H1 (cell line): ENCODE measurements around the gene IL19. TPM values are rescaled to one million over a fixed set of nuclear protein-coding genes. Genes with fewer than 3 reads are reported as not detected.

ENCODE experiments used
- CTCF ChIA-PET: fragments of 300-600 bp; sonication (Branson Sonifier 250); formaldehyde crosslinking; loops from one replicate; lab custom pipeline; 2021; ENCODE audit not compliant: partially characterized antibody; lab: Charles Lee
- POLR2A ChIA-PET: fragments of 300-600 bp; sonication (Branson Sonifier 250); formaldehyde crosslinking; loops from one replicate; lab custom pipeline; 2021; ENCODE audit warnings: inconsistent platforms; ENCODE audit not compliant: partially characterized antibody; lab: Charles Lee
- DNase-seq, 2 experiments: peaks; one replicate each; pipeline versions ENCODE4 v3.0.0 to v3.0.0-alpha.2; 2010 to 2022; ENCODE audit warnings: low spot score in 2 of 2, low read depth in 1 of 2, mixed read lengths in 1 of 2
- FAIRE-seq: peaks from 2 replicates; lab custom pipeline; 2011; peaks lifted over from hg19 to GRCh38; lab: Jason Lieb, UNC
- H2AFZ ChIP-seq: 2 replicates; pipeline ENCODE4 v1.8.1; 2012; ENCODE audit warnings: low read length, inconsistent platforms
- H2AK5ac ChIP-seq: 2 replicates; pipeline ENCODE4 v1.6.1; 2013; ENCODE audit warnings: low read depth, low read length
- H2BK120ac ChIP-seq: replicated peaks from 2 replicates; pipeline ENCODE3; 2013; ENCODE audit warnings: low read depth, low read length, inconsistent platforms
- H2BK12ac ChIP-seq: 2 replicates; pipeline ENCODE4 v1.6.1; 2013; ENCODE audit warnings: low read depth, low read length
- H2BK15ac ChIP-seq: 2 replicates; pipeline ENCODE4 v1.6.1; 2013; ENCODE audit warnings: low read length
- H2BK20ac ChIP-seq: 2 replicates; pipeline ENCODE4 v1.6.1; 2013; ENCODE audit warnings: low read length
- H2BK5ac ChIP-seq: 2 replicates; pipeline ENCODE4 v1.6.1; 2013; ENCODE audit warnings: low read depth, low read length
- H3K14ac ChIP-seq: 2 replicates; pipeline ENCODE4 v1.6.1; 2013; ENCODE audit warnings: inconsistent platforms; ENCODE audit not compliant: insufficient read length
- H3K18ac ChIP-seq: 2 replicates; pipeline ENCODE4 v1.6.1; 2013; ENCODE audit warnings: low read length; ENCODE audit errors: extremely low read depth
- H3K23ac ChIP-seq: 2 replicates; pipeline ENCODE4 v1.6.1; 2013; ENCODE audit warnings: inconsistent platforms; ENCODE audit not compliant: insufficient read length
- H3K23me2 ChIP-seq: 2 replicates; pipeline ENCODE4 v1.6.1; 2013; ENCODE audit warnings: low read depth, low read length
- H3K27ac ChIP-seq: 2 replicates; pipeline ENCODE4 v1.6.1; 2011; ENCODE audit warnings: low read depth, low read length, inconsistent platforms
- H3K27me3 ChIP-seq, 4 experiments: replicated peaks in 1 of 4; 1 replicate in 1 of 4; 2 replicates in 3 of 4; pipeline versions ENCODE4 v1.6.1 to v1.8.1; 2011 to 2013; ENCODE audit warnings: low read length in 3 of 4, mild to moderate bottlenecking in 3 of 4, inconsistent platforms in 2 of 4, mixed read lengths in 2 of 4, moderate library complexity in 1 of 4; ENCODE audit not compliant: control insufficient read depth in 3 of 4, insufficient read depth in 3 of 4; ENCODE audit errors: extremely low read depth in 1 of 4
- H3K36me3 ChIP-seq, 4 experiments: 2 replicates each; pipeline versions ENCODE4 v1.6.1 to v1.8.1; 2011 to 2013; ENCODE audit warnings: mild to moderate bottlenecking in 4 of 4, low read length in 3 of 4, moderate library complexity in 2 of 4, control low read depth in 1 of 4, inconsistent platforms in 1 of 4; ENCODE audit not compliant: insufficient read depth in 4 of 4, control insufficient read depth in 2 of 4
- H3K4ac ChIP-seq: replicated peaks from 2 replicates; pipeline ENCODE3; 2013; ENCODE audit warnings: low read length, low read depth, mixed read lengths, inconsistent platforms; ENCODE audit not compliant: insufficient read length
- H3K4me1 ChIP-seq, 4 experiments: replicated peaks in 1 of 4; 1 replicate in 1 of 4; 2 replicates in 3 of 4; pipeline versions ENCODE4 v1.6.1 to v1.8.1; 2011 to 2013; ENCODE audit warnings: low read length in 3 of 4, inconsistent platforms in 2 of 4, mixed read lengths in 1 of 4; ENCODE audit not compliant: insufficient read depth in 4 of 4, control insufficient read depth in 3 of 4
- H3K4me2 ChIP-seq, 2 experiments: 2 replicates each; pipeline versions ENCODE4 v1.6.1 to v1.8.1; 2011 to 2013; ENCODE audit warnings: low read depth in 2 of 2, low read length in 2 of 2, control low read depth in 1 of 2, inconsistent platforms in 1 of 2, mild to moderate bottlenecking in 1 of 2; ENCODE audit not compliant: insufficient read depth in 1 of 2
- H3K4me3 ChIP-seq, 4 experiments: fragments of 200-600, 300-600 bp in 1 of 4; sonication (generic), shearing (Covaris generic), sonication (Bioruptor Twin) in 1 of 4; 2 replicates each; pipeline versions ENCODE4 v1.5.1 to v1.8.1; 2011 to 2016; ENCODE audit warnings: low read length in 4 of 4, low read depth in 3 of 4, control low read depth in 2 of 4, inconsistent platforms in 2 of 4, mild to moderate bottlenecking in 2 of 4, mixed read lengths in 1 of 4, moderate library complexity in 1 of 4; ENCODE audit not compliant: insufficient read depth in 2 of 4; ENCODE audit errors: extremely low read depth in 1 of 4
- H3K56ac ChIP-seq: replicated peaks from 2 replicates; pipeline ENCODE3; 2013; ENCODE audit warnings: low read depth, mild to moderate bottlenecking, mixed read lengths, low read length, inconsistent platforms; ENCODE audit not compliant: insufficient read length
- H3K79me1 ChIP-seq: 2 replicates; pipeline ENCODE4 v1.6.1; 2013; ENCODE audit warnings: low read depth, low read length, control low read depth
- H3K79me2 ChIP-seq, 2 experiments: 2 replicates each; pipeline versions ENCODE4 v1.6.1 to v1.8.1; 2012 to 2013; ENCODE audit warnings: low read length in 2 of 2, mild to moderate bottlenecking in 2 of 2, inconsistent platforms in 1 of 2; ENCODE audit not compliant: insufficient read depth in 2 of 2, control insufficient read depth in 1 of 2
- H3K9ac ChIP-seq, 4 experiments: replicated peaks in 1 of 4; 1 replicate in 1 of 4; 2 replicates in 3 of 4; pipeline versions ENCODE4 v1.6.1 to v1.8.1; 2011 to 2013; ENCODE audit warnings: low read depth in 3 of 4, low read length in 3 of 4, control low read depth in 2 of 4, mild to moderate bottlenecking in 2 of 4, moderate library complexity in 2 of 4, inconsistent platforms in 1 of 4; ENCODE audit errors: extremely low read depth in 1 of 4
- H3K9me3 ChIP-seq, 2 experiments: 2 replicates each; pipeline versions ENCODE4 v1.6.1 to v1.8.1; 2012 to 2013; ENCODE audit warnings: mild to moderate bottlenecking in 2 of 2, moderate library complexity in 2 of 2, control low read depth in 1 of 2, inconsistent platforms in 1 of 2, low read depth in 1 of 2, low read length in 1 of 2, mixed read lengths in 1 of 2; ENCODE audit not compliant: insufficient read depth in 2 of 2
- H4K20me1 ChIP-seq, 2 experiments: replicated peaks in 1 of 2; 2 replicates each; pipeline versions ENCODE3 to v1.8.1; 2011 to 2013; ENCODE audit warnings: inconsistent platforms in 2 of 2, low read length in 2 of 2, mild to moderate bottlenecking in 1 of 2; ENCODE audit not compliant: insufficient read depth in 2 of 2, control insufficient read depth in 1 of 2
- H4K5ac ChIP-seq: 2 replicates; pipeline ENCODE4 v1.6.1; 2013; ENCODE audit warnings: low read length, low read depth, mixed read lengths, inconsistent platforms; ENCODE audit not compliant: insufficient read length
- H4K8ac ChIP-seq: 2 replicates; pipeline ENCODE4 v1.8.0; 2013; ENCODE audit warnings: mild to moderate bottlenecking, moderate library complexity, low read length, inconsistent platforms; ENCODE audit not compliant: insufficient read depth; ENCODE audit errors: extremely low read depth
- H4K91ac ChIP-seq: replicated peaks from 2 replicates; pipeline ENCODE3; 2013; ENCODE audit warnings: low read length, mixed read lengths, inconsistent platforms; ENCODE audit not compliant: insufficient read length
- BCL11A ChIP-seq, 2 experiments: IDR thresholded peaks; one replicate each; pipeline ENCODE4 v1.6.1; 2011; ENCODE audit warnings: low read depth in 2 of 2, low read length in 2 of 2, mild to moderate bottlenecking in 2 of 2
- BRCA1 ChIP-seq: IDR thresholded peaks from 2 replicates; pipeline ENCODE4 v1.6.1; 2012; ENCODE audit warnings: low read depth, low read length, improper control_type of control experiment
- CBX5 ChIP-seq: fragments of 300-800, 300-1000 bp; sonication (generic); IDR thresholded peaks from 2 replicates; pipeline ENCODE4 v1.7.1; 2016; ENCODE audit warnings: antibody characterized with exemption, low read length, low read depth
- CEBPB ChIP-seq: IDR thresholded peaks from 2 replicates; pipeline ENCODE4 v1.6.1; 2012; ENCODE audit warnings: low read depth, low read length
- CTCF ChIP-seq, 3 experiments: IDR thresholded peaks; 1 replicate in 2 of 3; 2 replicates in 1 of 3; pipeline versions ENCODE4 v1.5.1 to v1.6.1; 2011; ENCODE audit warnings: low read length in 3 of 3, mild to moderate bottlenecking in 3 of 3, inconsistent platforms in 2 of 3, low read depth in 1 of 3, moderate library complexity in 1 of 3; ENCODE audit not compliant: insufficient read depth in 1 of 3; ENCODE audit errors: control extremely low read depth in 1 of 3
- EP300 ChIP-seq, 2 experiments: IDR thresholded peaks; 1 replicate in 1 of 2; 2 replicates in 1 of 2; pipeline ENCODE4 v1.6.1; 2011 to 2012; ENCODE audit warnings: low read depth in 2 of 2, low read length in 2 of 2, mild to moderate bottlenecking in 2 of 2, borderline replicate concordance in 1 of 2, inconsistent platforms in 1 of 2, moderate library complexity in 1 of 2
- NANOG ChIP-seq: IDR thresholded peaks from 2 replicates; pipeline ENCODE4 v1.6.1; 2011; ENCODE audit warnings: low read length, low read depth, mild to moderate bottlenecking, inconsistent platforms; ENCODE audit not compliant: insufficient read depth, poor library complexity, severe bottlenecking
- RBBP5 ChIP-seq: IDR thresholded peaks from 2 replicates; pipeline ENCODE4 v1.7.1; 2012; ENCODE audit warnings: low read depth, mild to moderate bottlenecking, inconsistent platforms, low read length, moderate library complexity, borderline replicate concordance
- SAP30 ChIP-seq: fragments of 300-600 bp; sonication (generic); IDR thresholded peaks from 2 replicates; pipeline ENCODE4 v1.7.1; 2012; ENCODE audit warnings: low read length, moderate library complexity, mild to moderate bottlenecking, inconsistent platforms; ENCODE audit not compliant: insufficient read depth, insufficient replicate concordance
- SIX5 ChIP-seq: IDR thresholded peaks from 2 replicates; pipeline ENCODE4 v1.6.1; 2011; ENCODE audit warnings: mild to moderate bottlenecking, low read depth, low read length
- TBP ChIP-seq: IDR thresholded peaks from 2 replicates; pipeline ENCODE4 v1.6.1; 2011; ENCODE audit warnings: low read depth, low read length, improper control_type of control experiment
- WGBS, 2 experiments: shearing (Covaris generic) in 1 of 2; methylation state at CpG; one replicate each; pipeline versions ENCODE4 v1.1.6 to v1.1.7; 2013 to 2015; ENCODE audit warnings: low lambda C conversion rate in 2 of 2, mixed read lengths in 2 of 2, inconsistent platforms in 1 of 2, low coverage in 1 of 2, missing lambda C conversion rate in 1 of 2; ENCODE audit not compliant: insufficient replicate concordance in 2 of 2, insufficient coverage in 1 of 2, insufficient read length in 1 of 2; ENCODE audit errors: extremely low coverage in 1 of 2, missing lambda C conversion rate in 1 of 2; 5-methylcytosine and 5-hydroxymethylcytosine counted together
- polyA plus RNA-seq, 7 experiments: library from polyadenylated mRNA; depleted of rRNA in 3 of 7; stranded (reverse) in 5 of 7; unstranded in 2 of 7; fragments of >200 nt in 5 of 7; fragments of 200-250 nt in 2 of 7; gene quantifications; 1 replicate in 5 of 7; 2 replicates in 1 of 7; 4 replicates in 1 of 7; pipeline versions ENCODE4 v1.2.1 to v1.2.3, GENCODE V29; 2011 to 2013; ENCODE audit warnings: missing spikeins in 2 of 7, mixed read lengths in 2 of 7
- total RNA-seq: library from RNA; stranded (reverse); fragmentation: NEBNext Ultra II Directional; extraction: Animal tissue kit (Norgen Biotek cat#: 25700); gene quantifications from 2 replicates; pipeline ENCODE4 v1.2.1, GENCODE V29; 2021

The IL19 gene
- total and polyA plus RNA-seq, 2 of the 8 experiments (the other 6 are each of a cell fraction or from before 2014, with no cell fraction given), result not detected

DNA sequence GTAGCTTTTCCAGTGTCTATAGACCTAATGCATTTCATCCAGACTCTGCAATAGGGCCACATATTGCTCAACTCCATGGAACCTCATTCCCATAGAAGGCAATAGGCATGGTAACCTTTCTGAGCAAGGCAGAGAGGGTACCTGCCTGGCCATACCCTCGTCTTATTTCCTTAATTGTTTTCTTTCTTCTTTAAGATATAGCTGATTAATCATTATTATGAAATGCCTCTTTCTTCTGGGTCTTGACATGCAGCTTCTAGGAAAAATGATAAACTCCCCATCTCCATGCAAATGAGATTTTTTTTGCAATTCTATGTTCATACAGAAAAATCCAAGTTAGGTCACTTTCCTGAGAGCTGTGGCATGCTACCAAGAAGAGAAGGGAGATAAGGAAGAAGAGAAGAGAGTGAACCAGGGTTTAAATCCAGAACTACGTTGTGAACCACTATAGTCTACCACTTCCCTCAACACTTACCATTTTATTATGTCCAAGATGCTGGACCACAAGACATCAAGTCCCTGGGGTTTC, 61.8 kb downstream of the IL19 start:
- no peak overlapping the region for H3K14ac ChIP-seq
- no peak overlapping the region for H4K5ac ChIP-seq
- no peak overlapping the region for H3K4me2 ChIP-seq
- H3K4me1 ChIP-seq, result no peaks in the 10 kb centered on the region
- no peak overlapping the region for H2BK12ac ChIP-seq
- no peak overlapping the region for H3K9ac ChIP-seq
- no peaks in the 10 kb centered on the region for H3K79me1 ChIP-seq
- no peak overlapping the region for H3K23ac ChIP-seq
- ChIA-PET POLR2A (no interaction called here), CTCF (interaction anchor here (0.7 to 3.5 kb wide), 14 partner anchors 10 to 149 kb away, joined by 3 to 12 read pairs (median 5); partner anchors contain the start of gene IL24)
- no peak overlapping the region for H3K4me3 ChIP-seq
- no peak overlapping the region for H2BK15ac ChIP-seq
- no peaks in the 10 kb centered on the region for H3K9me3 ChIP-seq
- no peak overlapping the region for H2BK20ac ChIP-seq
- no peak overlapping the region for H3K56ac ChIP-seq
- peaks cover 0 to 2% of the 10 kb centered on the region in 2 experiments for H4K20me1 ChIP-seq
- H4K8ac ChIP-seq, result no peak overlapping the region
- H3K23me2 ChIP-seq, result no peaks in the 10 kb centered on the region
- FAIRE-seq (no peak), DNase-seq (no peak)
- no peak overlapping the region for H2AK5ac ChIP-seq
- H3K79me2 ChIP-seq, result no peaks in the 10 kb centered on the region
- no peak overlapping the region for H2BK5ac ChIP-seq
- H3K27me3 ChIP-seq, result no peaks in the 10 kb centered on the region
- H3K4ac ChIP-seq, result no peak overlapping the region
- no peak overlapping the region for H2BK120ac ChIP-seq
- no peak overlapping the region for H3K18ac ChIP-seq
- no peak overlapping the region for H2AFZ ChIP-seq
- H3K27ac ChIP-seq, result no peak overlapping the region
- no peaks in the 10 kb centered on the region for H3K36me3 ChIP-seq
- no peak overlapping the region for H4K91ac ChIP-seq
- WGBS, 2 experiments, result 72% methylated on average over 2 of the region's 2 CpGs; no CpG with 5 or more reads in 1 of the 2 experiments
- TF ChIP-seq RBBP5 (no peak), BCL11A (IDR thresholded peaks at IDR 0.05; ENCODE audit: low read depth in 2 of 2, low read length in 2 of 2) (no peak), SIX5 (no peak), CBX5 (no peak), BRCA1 (no peak), SAP30 (no peak), NANOG (no peak), TBP (no peak), CTCF (IDR thresholded peaks at IDR 0.05; ENCODE audit: control extremely low read depth in 1 of 3, insufficient read depth in 1 of 3, low read depth in 1 of 3, low read length in 3 of 3) (no peak), CEBPB (no peak), EP300 (IDR thresholded peaks at IDR 0.05; ENCODE audit: borderline replicate concordance in 1 of 2, low read depth in 2 of 2, low read length in 2 of 2) (no peak)
